H7 (cell line): ENCODE data around the gene ZFHX3. TPM values are rescaled to one million over a fixed set of nuclear protein-coding genes. Genes with fewer than 3 reads are reported as not detected.
A peak's percentile ranks its signal among the peaks of the same experiment; 100 is the strongest.
"Not testable (repeated sequence)": the region's sequence is repeated elsewhere in the genome, so short reads cannot be mapped to it uniquely, and the experiment has no call there.

Experiments
- DNase-seq: peaks from one replicate; pipeline ENCODE4 v3.0.0; 2012
- H3K27me3 ChIP-seq: 2 replicates; pipeline ENCODE4 v1.6.0; 2011; ENCODE audit warnings: mild to moderate bottlenecking, low read length; ENCODE audit not compliant: control insufficient read depth, insufficient read depth
- H3K36me3 ChIP-seq: replicated peaks from 2 replicates; pipeline ENCODE4 v1.5.1; 2011; ENCODE audit warnings: low read length; ENCODE audit not compliant: control insufficient read depth, insufficient read depth
- H3K4me3 ChIP-seq: 2 replicates; pipeline ENCODE4 v1.5.1; 2011; ENCODE audit warnings: low read depth, mild to moderate bottlenecking, control low read depth, low read length, moderate library complexity; ENCODE audit not compliant: insufficient read depth
- total RNA-seq: library from RNA; depleted of rRNA; stranded (reverse); fragments of >200 nt; shearing (Covaris generic); gene quantifications from 2 replicates; pipeline ENCODE4 v1.2.3, GENCODE V29; 2014

Gene ZFHX3
- total RNA-seq, 1 experiment from 2014 or later = 1.3 TPM

GRCh38 chr16:72996291-72997062, 51.5 kb downstream of the ZFHX3 start:
- H3K27me3 ChIP-seq = no peaks in the 10 kb centered on the region
- no peak overlapping the region for H3K4me3 ChIP-seq
- no peak for DNase-seq
- no peaks in the 10 kb centered on the region for H3K36me3 ChIP-seq

DNA sequence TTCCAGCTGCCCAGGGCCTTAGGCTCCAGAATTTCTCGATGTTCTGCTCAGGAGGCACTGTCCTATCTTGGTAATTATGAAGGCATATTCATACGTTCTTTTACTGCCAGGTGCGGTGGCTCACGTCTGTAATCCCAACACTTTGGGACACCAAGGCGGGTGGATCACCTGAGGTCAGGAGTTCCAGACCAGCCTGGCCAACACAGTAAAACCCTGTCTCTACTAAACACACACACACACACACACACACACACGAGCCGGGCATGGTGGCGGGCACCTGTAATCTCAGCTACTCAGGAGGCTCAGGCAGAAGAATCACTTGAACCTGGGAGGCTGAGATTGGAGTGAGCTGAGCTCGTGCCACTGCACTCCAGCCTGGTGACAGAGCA, 52.1 kb downstream of the ZFHX3 start:
- DNase-seq, H3K4me3 ChIP-seq: not testable (repeated sequence)

DNA sequence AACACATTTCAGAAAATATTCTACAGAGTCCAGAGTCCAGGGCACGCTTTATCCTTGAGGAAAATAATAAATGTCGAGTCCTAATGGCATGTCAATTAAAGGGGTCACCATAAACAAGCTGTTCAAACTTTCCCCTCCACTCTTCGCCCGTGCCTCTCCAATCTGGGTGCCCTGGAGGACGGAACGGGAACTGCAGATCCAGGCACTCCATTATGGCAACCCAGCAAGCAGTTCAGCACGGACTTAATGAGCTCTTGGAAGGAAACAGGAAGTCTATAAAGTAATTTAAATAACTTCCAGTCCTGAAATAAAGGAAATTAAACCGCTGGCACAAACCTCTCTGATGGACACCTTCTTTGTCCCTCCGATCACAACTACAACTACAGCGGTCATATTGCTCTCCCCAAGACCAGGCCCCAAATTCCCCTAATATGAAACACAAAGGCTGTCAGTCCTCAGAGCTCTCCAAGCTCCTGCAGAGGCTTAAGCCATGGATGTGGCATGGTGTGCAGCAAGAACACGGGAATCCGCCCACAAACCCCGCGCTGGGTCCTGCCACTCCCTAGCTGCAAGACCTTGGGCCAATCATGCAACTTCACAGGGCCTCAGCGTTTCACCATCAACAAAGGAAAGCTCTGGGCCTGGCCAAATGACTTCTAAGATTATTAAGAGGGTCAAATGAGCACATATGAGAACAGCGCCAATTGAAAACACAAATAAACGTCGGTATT, 52.6 kb downstream of the ZFHX3 start:
- H3K36me3 ChIP-seq = no peaks in the 10 kb centered on the region
- DNase-seq = peak; percentile 80
- no peak overlapping the region for H3K4me3 ChIP-seq
- H3K27me3 ChIP-seq = no peaks in the 10 kb centered on the region

More for the DNA sequence above, 52.1 kb downstream of the ZFHX3 start:
- not testable (repeated sequence) for H3K27me3 ChIP-seq, H3K36me3 ChIP-seq

GRCh38 chr16:72992142-72992601, 55.8 kb downstream of the ZFHX3 start:
- peak; percentile 58 for DNase-seq
- Histone ChIP-seq H3K27me3 (no peaks in the 10 kb centered on the region), H3K4me3 (no peak overlapping the region), H3K36me3 (no peaks in the 10 kb centered on the region)

DNA sequence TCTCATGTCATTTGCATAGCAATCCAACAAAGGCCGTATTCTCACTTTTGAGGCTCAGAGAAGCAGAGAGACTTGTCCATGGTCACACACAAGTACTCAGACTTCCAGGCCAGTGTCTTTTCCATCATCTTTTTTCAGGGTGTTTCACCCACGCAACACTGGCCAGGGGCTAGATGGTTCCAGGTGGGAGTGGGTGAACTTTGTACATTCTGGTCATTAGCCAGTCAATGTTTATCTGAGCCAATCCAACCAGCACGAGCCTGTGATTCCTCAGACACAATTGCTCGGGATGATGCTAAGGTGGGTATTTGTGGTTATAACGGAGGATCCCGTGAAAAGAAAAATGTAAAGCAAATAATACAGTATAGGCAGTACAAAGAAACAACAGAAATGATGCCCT, 56.3 kb downstream of the ZFHX3 start:
- Histone ChIP-seq H3K36me3 (no peaks in the 10 kb centered on the region), H3K27me3 (no peaks in the 10 kb centered on the region), H3K4me3 (no peak overlapping the region)
- DNase-seq = no peak

- Histone ChIP-seq H3K27me3 (no peaks in the 10 kb centered on the region), H3K36me3 (no peaks in the 10 kb centered on the region), H3K4me3 (no peak overlapping the region)
- no peak for DNase-seq
These were observed 56.7 kb downstream of the ZFHX3 start for GRCh38 chr16:72991211-72991610.

DNA sequence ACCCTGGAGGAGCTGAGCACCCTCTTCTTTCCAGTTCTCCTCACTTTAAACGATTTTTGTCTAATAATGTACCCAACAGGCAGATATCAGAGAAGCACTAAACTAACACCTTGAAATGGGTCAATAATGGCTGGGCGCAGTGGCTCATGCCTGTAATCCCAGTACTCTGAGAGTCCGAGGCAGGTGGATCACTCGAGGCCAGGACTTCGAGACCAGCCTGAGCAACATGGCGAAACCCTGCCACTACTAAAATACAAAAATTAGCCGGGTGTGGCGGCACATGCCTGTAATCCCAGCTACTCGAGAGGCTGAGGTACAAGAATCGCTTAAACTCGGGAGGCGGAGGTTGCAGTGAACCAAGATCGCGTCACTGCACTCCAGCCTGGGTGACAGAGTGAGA, 57.4 kb downstream of the ZFHX3 start:
- Histone ChIP-seq H3K4me3 (no peak overlapping the region), H3K36me3 (no peaks in the 10 kb centered on the region), H3K27me3 (no peaks in the 10 kb centered on the region)
- no peak for DNase-seq

GRCh38 chr16:72989579-72990551, 58.1 kb downstream of the ZFHX3 start:
- peak; percentile 39 for DNase-seq
- H3K36me3 ChIP-seq = no peaks in the 10 kb centered on the region
- H3K4me3 ChIP-seq = no peak overlapping the region
- no peaks in the 10 kb centered on the region for H3K27me3 ChIP-seq

DNA sequence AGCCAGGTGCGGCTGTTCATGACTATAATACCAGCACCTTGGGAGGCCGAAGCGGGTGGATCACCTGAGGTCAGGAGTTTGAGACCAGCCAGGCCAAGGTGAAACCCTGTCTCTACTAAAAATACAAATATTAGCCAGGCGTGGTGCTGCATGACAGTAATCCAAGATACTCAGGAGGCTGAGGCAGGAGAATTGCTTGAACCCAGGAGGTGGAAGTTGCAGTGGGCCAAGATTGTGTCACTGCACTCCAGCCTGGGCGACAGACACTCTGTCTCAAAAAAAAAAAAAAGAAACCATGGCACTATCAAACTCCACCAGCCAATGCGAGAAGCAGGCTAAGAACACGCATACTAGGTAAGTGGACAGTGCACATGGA, 58.7 kb downstream of the ZFHX3 start:
- not testable (repeated sequence) for H3K36me3 ChIP-seq, H3K27me3 ChIP-seq, H3K4me3 ChIP-seq, DNase-seq

DNA sequence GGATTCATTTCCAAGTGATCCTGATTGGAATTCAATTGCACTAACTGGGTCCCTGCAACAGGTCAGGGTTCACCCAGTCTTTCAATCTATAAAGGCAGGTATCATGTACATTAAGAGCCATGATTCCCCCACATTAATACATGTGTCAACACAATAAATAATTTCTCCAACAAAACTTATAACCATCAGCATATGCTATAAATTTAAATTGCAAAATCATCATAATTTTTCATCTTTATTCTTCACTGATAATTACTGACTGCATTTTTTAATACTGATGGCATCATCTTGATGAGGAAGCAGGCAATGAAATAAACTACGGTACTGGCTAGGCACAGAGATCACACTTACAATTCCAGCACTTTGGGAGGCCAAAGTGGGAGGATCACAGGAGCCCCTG, 59.4 kb downstream of the ZFHX3 start:
- Histone ChIP-seq H3K4me3 (no peak overlapping the region), H3K27me3 (no peaks in the 10 kb centered on the region), H3K36me3 (no peaks in the 10 kb centered on the region)
- no peak for DNase-seq

- no peaks in the 10 kb centered on the region for H3K27me3 ChIP-seq
- H3K36me3 ChIP-seq = no peaks in the 10 kb centered on the region
- DNase-seq = no peak
- H3K4me3 ChIP-seq = no peak overlapping the region
These were observed 60.4 kb downstream of the ZFHX3 start for GRCh38 chr16:72987480-72987901.

DNA sequence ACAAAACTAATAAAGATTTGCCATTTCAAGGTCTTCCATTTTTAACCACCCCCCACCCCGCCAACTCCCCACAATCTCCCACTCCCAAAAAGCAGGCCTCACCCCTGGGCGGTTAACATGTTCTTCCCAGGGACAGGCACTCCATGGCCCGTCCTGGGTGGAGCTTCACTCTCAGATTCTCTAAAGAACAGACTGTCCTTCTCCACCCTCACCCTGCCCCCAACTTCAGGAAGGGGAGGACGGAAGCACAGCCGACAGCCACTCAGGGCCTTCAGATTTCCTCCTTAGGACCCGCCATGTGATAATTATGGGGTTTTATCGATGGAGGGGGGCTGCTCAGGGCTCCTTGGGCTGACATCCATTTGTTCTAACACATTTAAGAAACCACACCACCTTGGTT, 61.9 kb downstream of the ZFHX3 start:
- no peak for DNase-seq
- H3K27me3 ChIP-seq = no peaks in the 10 kb centered on the region
- H3K36me3 ChIP-seq = no peaks in the 10 kb centered on the region
- H3K4me3 ChIP-seq = no peak overlapping the region

GRCh38 chr16:72985148-72985941, 62.6 kb downstream of the ZFHX3 start:
- no peak overlapping the region for H3K4me3 ChIP-seq
- no peak for DNase-seq

More at GRCh38 chr16:72985148-72985941, 62.6 kb downstream of the ZFHX3 start:
- Histone ChIP-seq H3K36me3 (no peaks in the 10 kb centered on the region), H3K27me3 (no peaks in the 10 kb centered on the region)
